ENCODE measurements around the gene FSTL4. TPM values are rescaled to one million over a fixed set of nuclear protein-coding genes. Genes with fewer than 3 reads are reported as not detected.

Gene FSTL4
- total and polyA plus RNA-seq, 2 of the 4 experiments (the other 2 are of a cell fraction) = 0.18 TPM; not detected in 1

- intact Hi-C loops (cut with micrococcal nuclease) = no loop called here
- no TSS peak for BruUV-seq (replicated peaks)
- WGBS, 2 experiments (ENCODE audit: extremely low coverage in 2 of 2, insufficient read length in 1 of 2) = 36 to 100% methylated on average over 1 to 4 of the region's 5 CpGs
These were observed 145.6 kb downstream of the FSTL4 start for GRCh38 chr5:133466556-133467334.

More at GRCh38 chr5:133466556-133467334, 145.6 kb downstream of the FSTL4 start:
- no peaks in the 10 kb centered on the region; the same call in none of the 2 replicates for H3K27me3 ChIP-seq (ENCODE audit: control insufficient read depth, insufficient read depth, low read length)
- H3K79me1 ChIP-seq (ENCODE audit: low read depth in 1 of 2, low read length in 2 of 2) = no peaks in the 10 kb centered on the region
- no peak overlapping the region for H3K4me3 ChIP-seq (ENCODE audit: insufficient read depth, low read depth, low read length)
- H3K9me1 ChIP-seq (ENCODE audit: insufficient read depth, low read length) = peaks cover 3% of the 10 kb centered on the region; the same call in 1 of the 2 replicates
- in situ Hi-C loops (cut with MboI; ENCODE audit: low sequenced_read_pairs) = no loop called here
- H3K18ac ChIP-seq (ENCODE audit: low read depth, low read length) = no peak overlapping the region
- no peak overlapping the region for H2AK9ac ChIP-seq (replicated peaks; ENCODE audit: low read depth, low read length, poor library complexity)
- H3K27ac ChIP-seq (ENCODE audit: insufficient read depth, low read length) = no peak overlapping the region
- peak overlapping the region; percentile 74 for H2BK5ac ChIP-seq (ENCODE audit: low read depth, low read length, poor library complexity, severe bottlenecking)
- H3K36me3 ChIP-seq (ENCODE audit: control insufficient read depth, insufficient read depth, low read length) = no peaks in the 10 kb centered on the region
- no peak overlapping the region for H2BK15ac ChIP-seq (ENCODE audit: low read depth, low read length)
- no peak overlapping the region for H3K4ac ChIP-seq (ENCODE audit: low read depth, low read length)
- H4K20me1 ChIP-seq (ENCODE audit: insufficient read depth, low read length) = no peaks in the 10 kb centered on the region
- no peak overlapping the region for H3K23ac ChIP-seq (ENCODE audit: low read depth, low read length)
- no peak overlapping the region for H3K9ac ChIP-seq (ENCODE audit: low read depth, low read length)
- H4K91ac ChIP-seq (ENCODE audit: insufficient read depth, low read depth, low read length) = no peak overlapping the region
- no peaks in the 10 kb centered on the region for H3K4me1 ChIP-seq (ENCODE audit: control insufficient read depth, insufficient read depth, low read length)
- ChIA-PET POLR2A (ENCODE audit: unreplicated experiment) (no interaction called here), CTCF (no interaction called here)
- H3K14ac ChIP-seq (replicated peaks; ENCODE audit: low read depth, low read length) = no peak overlapping the region
- no peak overlapping the region for H3K4me2 ChIP-seq (ENCODE audit: low read depth, low read length)
- ATAC-seq (ENCODE audit: low read depth) (no peak), DNase-seq (no peak)
- H2AFZ ChIP-seq (replicated peaks; ENCODE audit: low read length, poor library complexity) = peak overlapping the region; percentile 16
- H2BK120ac ChIP-seq (ENCODE audit: low read depth, low read length) = no peak overlapping the region
- H4K8ac ChIP-seq (ENCODE audit: low read depth in 2 of 2, low read length in 2 of 2) = no peak overlapping the region
- H3K56ac ChIP-seq (ENCODE audit: extremely low read depth, insufficient read depth, low read length) = no peak overlapping the region
- H2AK5ac ChIP-seq (ENCODE audit: low read depth, low read length) = no peak overlapping the region
- no peaks in the 10 kb centered on the region for H3K9me3 ChIP-seq (ENCODE audit: control insufficient read depth, insufficient read depth, low read length)
- dilution Hi-C loops (cut with HindIII; ENCODE audit: low sequenced_read_pairs, unreplicated experiment) = no loop called here
- H2BK20ac ChIP-seq (ENCODE audit: low read depth, low read length) = no peak overlapping the region
- H4K5ac ChIP-seq (ENCODE audit: low read depth, low read length) = no peak overlapping the region
- TF ChIP-seq MAZ (IDR thresholded peaks at IDR 0.05; ENCODE audit: borderline replicate concordance, low read depth, low read length) (no peak), NFE2L2 (IDR thresholded peaks at IDR 0.05; ENCODE audit: low read depth, low read length) (no peak), MAFK (IDR thresholded peaks at IDR 0.05; ENCODE audit: low read depth, low read length) (no peak)

Measured in IMR-90 (cell line).